H7 (cell line): ENCODE results near the gene PI4KA. TPM values are rescaled to one million over a fixed set of nuclear protein-coding genes. Genes with fewer than 3 reads are reported as not detected.
"Not testable (repeated sequence)": the region's sequence is repeated elsewhere in the genome, so short reads cannot be mapped to it uniquely, and the experiment has no call there.

Experiments used
- DNase-seq: peaks from one replicate; pipeline ENCODE4 v3.0.0; 2012
- H3K27me3 ChIP-seq: 2 replicates; pipeline ENCODE4 v1.6.0; 2011; ENCODE audit warnings: mild to moderate bottlenecking, low read length; ENCODE audit not compliant: control insufficient read depth, insufficient read depth
- H3K36me3 ChIP-seq: replicated peaks from 2 replicates; pipeline ENCODE4 v1.5.1; 2011; ENCODE audit warnings: low read length; ENCODE audit not compliant: control insufficient read depth, insufficient read depth
- H3K4me3 ChIP-seq: 2 replicates; pipeline ENCODE4 v1.5.1; 2011; ENCODE audit warnings: low read depth, mild to moderate bottlenecking, control low read depth, low read length, moderate library complexity; ENCODE audit not compliant: insufficient read depth
- total RNA-seq: library from RNA; depleted of rRNA; stranded (reverse); fragments of >200 nt; shearing (Covaris generic); gene quantifications from 2 replicates; pipeline ENCODE4 v1.2.3, GENCODE V29; 2014; rRNA removed

Gene PI4KA
- total RNA-seq, 1 experiment from 2014 or later, result 28.5 TPM

GRCh38 chr22:20663137-20663828 lies 195.3 kb downstream of the PI4KA start:
- Histone ChIP-seq H3K36me3 (no peaks in the 10 kb centered on the region), H3K4me3 (no peak overlapping the region), H3K27me3 (no peaks in the 10 kb centered on the region)
- no peak for DNase-seq

DNA sequence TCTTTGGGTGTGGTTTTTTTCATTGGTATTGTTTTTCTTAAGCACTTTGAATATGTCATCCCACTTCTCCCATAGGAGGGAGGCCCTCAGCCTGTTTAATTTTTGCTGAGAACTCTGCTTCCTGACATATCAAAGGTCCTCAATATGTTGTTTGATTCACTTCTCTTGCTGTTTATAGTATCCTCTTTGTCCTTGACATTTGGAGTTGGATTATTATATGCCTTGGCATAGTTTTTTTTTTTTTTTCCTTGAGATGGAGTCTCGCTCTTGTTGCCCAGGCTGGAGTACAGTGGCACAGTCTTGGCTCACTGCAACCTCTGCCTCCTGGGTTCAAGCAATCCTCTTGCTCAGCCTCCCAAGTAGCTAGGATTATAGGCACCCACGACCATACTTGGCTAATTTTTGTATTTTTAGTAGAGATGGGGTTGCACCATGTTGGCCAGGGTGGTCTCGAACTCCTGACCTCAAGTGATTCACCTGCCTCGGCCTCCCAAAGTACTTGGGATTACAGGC lies 196.0 kb downstream of the PI4KA start:
- not testable (repeated sequence) for DNase-seq

DNA sequence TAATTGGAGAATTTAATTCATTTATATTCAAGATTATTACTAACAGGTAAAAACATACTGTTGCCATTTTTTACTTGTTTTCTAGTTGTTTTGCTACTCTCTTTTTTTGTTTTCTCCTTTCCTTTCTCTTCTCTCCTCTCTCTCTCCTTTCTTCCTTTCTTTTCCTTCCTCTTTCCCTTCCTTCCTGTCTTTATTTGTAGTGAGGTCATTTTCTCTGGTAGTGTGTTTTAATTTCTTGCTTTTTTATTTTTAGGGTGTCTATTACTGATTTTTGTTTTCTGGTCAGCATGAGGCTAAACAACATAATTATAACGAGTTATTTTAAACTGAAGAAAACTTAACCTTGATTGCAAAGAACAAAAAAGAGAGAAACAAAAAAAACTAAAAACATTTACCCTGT lies 197.1 kb downstream of the PI4KA start:
- DNase-seq, result no peak
- Histone ChIP-seq H3K36me3 (no peaks in the 10 kb centered on the region), H3K4me3 (no peak overlapping the region), H3K27me3 (no peaks in the 10 kb centered on the region)

More for the DNA sequence above, 196.0 kb downstream of the PI4KA start:
- H3K27me3 ChIP-seq, H3K36me3 ChIP-seq, H3K4me3 ChIP-seq: not testable (repeated sequence)

DNA sequence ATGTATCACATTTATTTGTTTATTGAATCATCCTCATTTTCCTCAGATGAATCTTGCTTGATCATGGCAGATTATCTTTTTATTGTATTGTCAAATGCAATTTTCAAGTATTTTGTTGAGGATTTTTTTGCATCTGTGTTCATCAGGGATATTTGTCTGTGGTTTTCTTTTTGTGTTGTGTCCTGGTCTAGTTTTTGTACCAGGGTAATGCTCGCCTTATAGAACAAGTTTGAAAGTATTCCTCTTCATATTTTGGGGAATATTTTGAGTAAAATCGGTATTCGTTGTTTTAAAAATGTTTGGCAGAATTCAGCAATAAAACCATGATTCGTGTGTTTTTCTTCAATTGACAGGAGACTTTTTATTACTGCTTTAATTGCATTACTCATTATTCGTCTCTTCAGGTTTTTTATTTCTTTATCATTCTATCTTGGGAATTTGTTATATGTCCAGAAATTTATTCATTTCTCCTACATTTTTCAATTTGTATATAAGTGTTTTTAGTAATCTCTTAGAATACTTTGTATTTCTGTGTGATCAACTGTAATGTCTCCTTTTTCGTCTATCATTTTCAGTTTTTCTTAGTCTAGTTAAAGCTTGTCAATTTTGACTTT lies 198.1 kb downstream of the PI4KA start:
- Histone ChIP-seq H3K27me3 (no peaks in the 10 kb centered on the region), H3K36me3 (no peaks in the 10 kb centered on the region), H3K4me3 (no peak overlapping the region)
- DNase-seq, result no peak

GRCh38 chr22:20659920-20660319 lies 198.7 kb downstream of the PI4KA start:
- DNase-seq, result no peak

DNA sequence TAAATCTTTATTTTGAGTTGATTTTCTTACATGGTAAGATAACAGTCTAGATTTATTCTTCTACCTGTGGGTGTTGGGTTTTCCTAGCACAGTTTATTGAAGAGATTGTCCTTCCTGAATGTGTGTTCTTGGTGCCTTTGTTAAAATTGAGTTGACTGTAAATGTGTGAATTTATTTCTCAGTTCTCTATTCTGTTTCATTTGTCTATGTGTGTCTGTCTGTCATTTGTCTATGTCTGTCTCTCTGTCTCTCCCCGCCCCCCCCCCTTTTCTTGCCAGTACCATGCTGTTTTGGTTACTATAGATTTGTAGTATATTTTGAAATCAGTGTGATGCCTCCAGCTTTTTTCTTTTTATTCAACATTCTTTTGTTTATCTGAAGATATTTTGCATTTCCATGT lies 199.4 kb downstream of the PI4KA start:
- no peak overlapping the region for H3K4me3 ChIP-seq
- H3K27me3 ChIP-seq, result no peaks in the 10 kb centered on the region
- H3K36me3 ChIP-seq, result no peaks in the 10 kb centered on the region
- no peak for DNase-seq

More at GRCh38 chr22:20659920-20660319, 198.7 kb downstream of the PI4KA start:
- no peak overlapping the region for H3K4me3 ChIP-seq
- H3K36me3 ChIP-seq, result no peaks in the 10 kb centered on the region
- no peaks in the 10 kb centered on the region for H3K27me3 ChIP-seq

GRCh38 chr22:20658433-20659222 lies 200.0 kb downstream of the PI4KA start:
- H3K36me3 ChIP-seq, result no peaks in the 10 kb centered on the region
- no peaks in the 10 kb centered on the region for H3K27me3 ChIP-seq
- H3K4me3 ChIP-seq, result no peak overlapping the region
- no peak for DNase-seq

- no peak overlapping the region for H3K4me3 ChIP-seq
- no peaks in the 10 kb centered on the region for H3K36me3 ChIP-seq
- H3K27me3 ChIP-seq, result no peaks in the 10 kb centered on the region
- no peak for DNase-seq
These were observed 200.6 kb downstream of the PI4KA start for GRCh38 chr22:20657963-20658362.

Other genes with a start within 250 kb of the PI4KA start
- 0.07 TPM in 1 of 2 replicates, not detected in the other for gene SERPIND1, start 84.7 kb downstream of the PI4KA start, total RNA-seq
- 4.3 TPM in 2 replicates for gene SNAP29, start 196 bp upstream of the PI4KA start, total RNA-seq
- 70.6 and 71.5 TPM in 2 replicates for gene CRKL, start 58.6 kb upstream of the PI4KA start, total RNA-seq
- 0.38 and 1.5 TPM in 2 replicates for gene AIFM3, start 108.4 kb upstream of the PI4KA start, total RNA-seq
- gene LZTR1, start 123.5 kb upstream of the PI4KA start, total RNA-seq, result 28.3 and 34.0 TPM in 2 replicates
- gene THAP7, start 143.3 kb upstream of the PI4KA start, total RNA-seq, result 42.7 and 49.1 TPM in 2 replicates
- 0.26 and 0.31 TPM in 2 replicates for gene P2RX6, start 156.4 kb upstream of the PI4KA start, total RNA-seq
- gene SLC7A4, start 173.8 kb upstream of the PI4KA start, total RNA-seq, result not detected in 2 replicates
- not detected in 2 replicates for gene LRRC74B, start 187.1 kb upstream of the PI4KA start, total RNA-seq